GM06990 (cell line): Measurements from ENCODE around the gene TMEM37.

Experiments
- DNase-seq: peaks from one replicate; pipeline ENCODE4 v3.0.0-alpha.2; 2011; ENCODE audit not compliant: insufficient read length; ENCODE audit errors: extremely low read depth
- H3K27me3 ChIP-seq: replicated peaks from 2 replicates; pipeline ENCODE4 v1.6.0; 2011; ENCODE audit warnings: low read length; ENCODE audit not compliant: control insufficient read depth, insufficient read depth
- H3K36me3 ChIP-seq: 2 replicates; pipeline ENCODE4 v1.5.1; 2011; ENCODE audit warnings: low read length; ENCODE audit not compliant: control insufficient read depth, insufficient read depth
- H3K4me3 ChIP-seq: replicated peaks from 2 replicates; pipeline ENCODE4 v1.5.1; 2011; ENCODE audit warnings: low read depth, mild to moderate bottlenecking, control low read depth, low read length
- CTCF ChIP-seq: IDR thresholded peaks from 2 replicates; pipeline ENCODE4 v1.5.1; 2011; ENCODE audit warnings: low read length, control low read depth, mild to moderate bottlenecking, inconsistent platforms; ENCODE audit not compliant: insufficient read depth, poor library complexity, severe bottlenecking

The TMEM37 gene

DNA sequence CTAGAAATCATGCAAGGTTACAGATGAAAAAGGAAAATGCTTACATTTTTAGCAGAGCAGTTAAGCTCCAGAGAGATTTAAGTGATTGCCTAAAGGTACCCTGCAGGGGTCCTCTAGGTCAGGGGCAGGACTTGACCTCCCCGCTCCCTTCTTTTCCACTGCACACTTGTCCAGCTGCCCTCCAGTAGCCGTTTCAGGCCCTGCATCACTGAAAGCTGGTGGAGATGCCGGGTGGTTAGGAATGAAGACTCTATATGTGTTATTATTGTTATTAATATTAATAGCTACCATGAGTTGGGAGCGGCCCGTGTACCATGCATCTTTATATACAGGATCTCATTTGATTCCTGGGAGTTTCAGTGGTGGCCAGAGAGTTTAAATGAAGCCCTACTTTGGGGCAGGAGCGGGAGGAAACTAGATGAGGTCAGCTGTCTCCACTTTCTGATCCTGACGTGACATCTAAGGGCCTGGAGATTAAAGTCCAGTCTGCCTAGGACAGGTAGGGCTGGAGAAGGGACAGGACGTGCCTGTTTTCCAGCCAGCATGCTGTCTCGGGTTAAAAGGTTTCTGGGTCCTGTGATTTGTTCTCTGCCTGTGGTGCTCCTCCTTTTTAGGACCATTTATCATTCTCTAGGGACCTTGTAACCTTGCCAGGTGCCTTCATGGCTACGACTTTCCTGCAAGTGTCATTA is 2.1 kb downstream of the TMEM37 start:
- no peak for DNase-seq
- no peaks in the 10 kb centered on the region for H3K36me3 ChIP-seq
- no peak for TF ChIP-seq CTCF
- peaks cover 4% of the 10 kb centered on the region; the same call in 1 of the 2 replicates for H3K27me3 ChIP-seq
- no peak overlapping the region for H3K4me3 ChIP-seq

DNA sequence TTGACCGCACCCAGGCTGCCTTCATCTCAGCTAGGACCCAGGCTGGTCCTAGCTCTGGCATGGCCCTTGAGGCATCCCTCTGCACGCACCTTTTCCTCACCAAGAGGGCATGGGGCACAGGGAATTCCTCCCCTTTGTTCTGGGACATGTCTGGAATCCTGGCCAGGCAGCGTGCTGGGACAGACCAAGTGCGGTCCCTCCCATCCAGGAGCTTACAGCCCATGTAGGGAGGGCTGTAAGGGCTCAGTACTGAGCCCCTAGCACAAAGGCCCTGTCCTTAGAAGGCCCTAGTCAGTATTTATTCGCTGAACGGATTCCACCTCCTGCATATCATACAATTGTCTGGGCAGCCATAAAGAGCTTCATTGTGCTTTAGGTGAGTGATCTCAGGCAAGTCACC is 3.0 kb downstream of the TMEM37 start:
- Histone ChIP-seq H3K4me3 (no peak overlapping the region), H3K27me3 (peaks cover 4% of the 10 kb centered on the region; the same call in 1 of the 2 replicates), H3K36me3 (no peaks in the 10 kb centered on the region)
- TF ChIP-seq CTCF, result no peak
- no peak for DNase-seq

GRCh38 chr2:119435081-119435952 is 3.7 kb downstream of the TMEM37 start:
- Histone ChIP-seq H3K4me3 (no peak overlapping the region), H3K27me3 (peaks cover 4% of the 10 kb centered on the region; the same call in 1 of the 2 replicates), H3K36me3 (no peaks in the 10 kb centered on the region)
- TF ChIP-seq CTCF, result no peak
- no peak for DNase-seq

GRCh38 chr2:119435953-119436297 is 4.3 kb downstream of the TMEM37 start:
- no peak for TF ChIP-seq CTCF
- no peaks in the 10 kb centered on the region for H3K36me3 ChIP-seq
- H3K4me3 ChIP-seq, result no peak overlapping the region

GRCh38 chr2:119436993-119437772 is 5.5 kb downstream of the TMEM37 start:
- peaks cover 4% of the 10 kb centered on the region; the same call in 1 of the 2 replicates for H3K27me3 ChIP-seq
- no peak for DNase-seq
- no peak for TF ChIP-seq CTCF
- no peaks in the 10 kb centered on the region for H3K36me3 ChIP-seq
- H3K4me3 ChIP-seq, result no peak overlapping the region

More at GRCh38 chr2:119435953-119436297, 4.3 kb downstream of the TMEM37 start:
- H3K27me3 ChIP-seq, result peaks cover 4% of the 10 kb centered on the region; the same call in 1 of the 2 replicates
- DNase-seq, result no peak
